ENCODE measurements around the gene AMHR2. TPM values are rescaled to one million over a fixed set of nuclear protein-coding genes. Genes with fewer than 3 reads are reported as not detected.
"Not testable (repeated sequence)": the region's sequence is repeated elsewhere in the genome, so short reads cannot be mapped to it uniquely, and the experiment has no call there.

AMHR2 gene
- total RNA-seq, 5 donors from 2014 or later (not counting 1 experiment from before 2014, with no cell fraction given), result 0.19 TPM; not detected in 4

GRCh38 chr12:53427905-53428594, 4.4 kb downstream of the AMHR2 start:
- ChIA-PET CTCF (interaction anchor here in 1 of 2 donors (0.5 kb wide), 1 partner anchor 17 kb away, joined by 3 read pairs; no protein-coding TSS in a partner anchor), POLR2A (interaction anchor here in 1 of 2 donors (0.6 kb wide), 1 partner anchor 26 kb away, joined by 3 read pairs; no protein-coding TSS in a partner anchor)
- no peak overlapping the region for H3K4me3 Mint-ChIP-seq
- Histone ChIP-seq H3K27ac (ENCODE audit: low read length) (no peak overlapping the region), H3K27me3 (replicated peaks in 1 of 2; ENCODE audit: control insufficient read depth in 2 of 2, extremely low read depth in 1 of 2, insufficient read depth in 2 of 2, low read length in 1 of 2) (peaks cover 0 to 5% of the 10 kb centered on the region in 2 experiments), H3K36me3 (ENCODE audit: control insufficient read depth in 2 of 2, extremely low read depth in 1 of 2, insufficient read depth in 1 of 2, low read length in 1 of 2) (no peaks in the 10 kb centered on the region), H3K4me1 (ENCODE audit: control insufficient read depth in 1 of 2, extremely low read depth in 1 of 2, insufficient read depth in 2 of 2, low read length in 2 of 2) (no peaks in the 10 kb centered on the region), H3K9me3 (no peaks in the 10 kb centered on the region), H3K4me3 (ENCODE audit: control insufficient read depth in 1 of 2, extremely low read depth in 1 of 2, low read length in 1 of 2) (no peak overlapping the region)
- peaks cover 0 to 4% (median 4%) of the 10 kb centered on the region in 3 donors for H3K4me1 Mint-ChIP-seq
- no peaks in the 10 kb centered on the region for H3K9me3 Mint-ChIP-seq
- DNase-seq, result no peak
- peak overlapping the region in 1 of 2 donors; percentile 5 for H3K27ac Mint-ChIP-seq
- H3K27me3 Mint-ChIP-seq, result no peaks in the 10 kb centered on the region
- H3K36me3 Mint-ChIP-seq, result no peaks in the 10 kb centered on the region
- ATAC-seq (replicated peaks in 1 of 4), result peak in 3 of 4 experiments; percentile 62 to 81 (median 65)
- 80% methylated on average over 1 of the region's 7 CpGs for WGBS (ENCODE audit: insufficient coverage)

- Histone ChIP-seq H3K9me3 (no peaks in the 10 kb centered on the region), H3K4me1 (ENCODE audit: control insufficient read depth in 1 of 2, extremely low read depth in 1 of 2, insufficient read depth in 2 of 2, low read length in 2 of 2) (no peaks in the 10 kb centered on the region), H3K4me3 (ENCODE audit: control insufficient read depth in 1 of 2, extremely low read depth in 1 of 2, low read length in 1 of 2) (no peak overlapping the region), H3K36me3 (ENCODE audit: control insufficient read depth in 2 of 2, extremely low read depth in 1 of 2, insufficient read depth in 1 of 2, low read length in 1 of 2) (no peaks in the 10 kb centered on the region), H3K27ac (ENCODE audit: low read length) (no peak overlapping the region), H3K27me3 (replicated peaks in 1 of 2; ENCODE audit: control insufficient read depth in 2 of 2, extremely low read depth in 1 of 2, insufficient read depth in 2 of 2, low read length in 1 of 2) (peaks cover 0 to 6% of the 10 kb centered on the region in 2 experiments)
- CTCF ChIA-PET, result no interaction called here
- no peak for ATAC-seq (replicated peaks in 1 of 4)
- Mint-ChIP-seq H3K27ac (no peak overlapping the region), H3K9me3 (no peaks in the 10 kb centered on the region), H3K4me3 (no peak overlapping the region), H3K36me3 (no peaks in the 10 kb centered on the region), H3K27me3 (no peaks in the 10 kb centered on the region), H3K4me1 (peaks cover 0 to 4% (median 4%) of the 10 kb centered on the region in 3 donors)
- POLR2A ChIA-PET, result no interaction called here
- 79% methylated on average over 2 of the region's 7 CpGs for WGBS (ENCODE audit: insufficient coverage)
- DNase-seq, result no peak
Measured at GRCh38 chr12:53428741-53429140, 5.1 kb downstream of the AMHR2 start.

GRCh38 chr12:53430116-53430515, 6.5 kb downstream of the AMHR2 start:
- no peak overlapping the region for H3K27ac ChIP-seq (ENCODE audit: low read length)
- no peak overlapping the region for H3K4me3 ChIP-seq (ENCODE audit: control insufficient read depth in 1 of 2, extremely low read depth in 1 of 2, low read length in 1 of 2)
- H3K27me3 Mint-ChIP-seq, result no peaks in the 10 kb centered on the region
- WGBS (ENCODE audit: insufficient coverage), result 89% methylated on average over 2 of the region's 5 CpGs
- H3K27me3 ChIP-seq (replicated peaks in 1 of 2; ENCODE audit: control insufficient read depth in 2 of 2, extremely low read depth in 1 of 2, insufficient read depth in 2 of 2, low read length in 1 of 2), result peaks cover 0 to 6% of the 10 kb centered on the region in 2 experiments
- peaks cover 0 to 4% (median 4%) of the 10 kb centered on the region in 3 donors for H3K4me1 Mint-ChIP-seq
- ATAC-seq (replicated peaks in 1 of 4) (no peak), DNase-seq (no peak)
- H3K9me3 Mint-ChIP-seq, result no peaks in the 10 kb centered on the region
- no peak overlapping the region for H3K4me3 Mint-ChIP-seq
- H3K9me3 ChIP-seq, result no peaks in the 10 kb centered on the region
- CTCF ChIA-PET, result no interaction called here
- no peaks in the 10 kb centered on the region for H3K36me3 Mint-ChIP-seq
- POLR2A ChIA-PET, result no interaction called here
- H3K4me1 ChIP-seq (ENCODE audit: control insufficient read depth in 1 of 2, extremely low read depth in 1 of 2, insufficient read depth in 2 of 2, low read length in 2 of 2), result no peaks in the 10 kb centered on the region
- no peaks in the 10 kb centered on the region for H3K36me3 ChIP-seq (ENCODE audit: control insufficient read depth in 2 of 2, extremely low read depth in 1 of 2, insufficient read depth in 1 of 2, low read length in 1 of 2)
- no peak overlapping the region for H3K27ac Mint-ChIP-seq

GRCh38 chr12:53431187-53431586, 7.5 kb downstream of the AMHR2 start:
- DNase-seq, result no peak
- H3K9me3 ChIP-seq, result no peaks in the 10 kb centered on the region
- H3K4me1 ChIP-seq (ENCODE audit: control insufficient read depth in 1 of 2, extremely low read depth in 1 of 2, insufficient read depth in 2 of 2, low read length in 2 of 2), result no peaks in the 10 kb centered on the region
- ChIA-PET CTCF (no interaction called here), POLR2A (no interaction called here)
- no peaks in the 10 kb centered on the region for H3K36me3 Mint-ChIP-seq
- H3K4me3 ChIP-seq (ENCODE audit: control insufficient read depth in 1 of 2, extremely low read depth in 1 of 2, low read length in 1 of 2), result no peak overlapping the region
- ATAC-seq (replicated peaks in 1 of 4), result no peak
- no peak overlapping the region for H3K27ac ChIP-seq (ENCODE audit: low read length)
- no peaks in the 10 kb centered on the region for H3K36me3 ChIP-seq (ENCODE audit: control insufficient read depth in 2 of 2, extremely low read depth in 1 of 2, insufficient read depth in 1 of 2, low read length in 1 of 2)
- no peaks in the 10 kb centered on the region for H3K9me3 Mint-ChIP-seq
- no peak overlapping the region for H3K27ac Mint-ChIP-seq
- 70% methylated on average over 3 of the region's 7 CpGs for WGBS (ENCODE audit: insufficient coverage)
- H3K4me1 Mint-ChIP-seq, result peaks cover 0 to 4% (median 4%) of the 10 kb centered on the region in 3 donors
- H3K4me3 Mint-ChIP-seq, result no peak overlapping the region
- H3K27me3 ChIP-seq (replicated peaks in 1 of 2; ENCODE audit: control insufficient read depth in 2 of 2, extremely low read depth in 1 of 2, insufficient read depth in 2 of 2, low read length in 1 of 2), result peaks cover 0 to 4% of the 10 kb centered on the region in 2 experiments
- H3K27me3 Mint-ChIP-seq, result no peaks in the 10 kb centered on the region

- H3K27me3 Mint-ChIP-seq; H3K4me1 Mint-ChIP-seq; H3K4me1 ChIP-seq (ENCODE audit: control insufficient read depth in 1 of 2, extremely low read depth in 1 of 2, insufficient read depth in 2 of 2, low read length in 2 of 2); H3K27me3 ChIP-seq (replicated peaks in 1 of 2; ENCODE audit: control insufficient read depth in 2 of 2, extremely low read depth in 1 of 2, insufficient read depth in 2 of 2, low read length in 1 of 2); H3K4me3 ChIP-seq (ENCODE audit: control insufficient read depth in 1 of 2, extremely low read depth in 1 of 2, low read length in 1 of 2); DNase-seq; H3K36me3 ChIP-seq (ENCODE audit: control insufficient read depth in 2 of 2, extremely low read depth in 1 of 2, insufficient read depth in 1 of 2, low read length in 1 of 2); H3K9me3 ChIP-seq; ATAC-seq (replicated peaks in 1 of 4); H3K36me3 Mint-ChIP-seq; H3K27ac Mint-ChIP-seq; POLR2A ChIA-PET; H3K9me3 Mint-ChIP-seq; H3K4me3 Mint-ChIP-seq; H3K27ac ChIP-seq (ENCODE audit: low read length): not testable (repeated sequence)
- no CpG with 5 or more reads among the region's 9 CpGs for WGBS (ENCODE audit: insufficient coverage)
- CTCF ChIA-PET, result interaction anchor here in 1 of 2 donors (0.6 kb wide), 2 partner anchors 287 to 1005 kb away, joined by 3 to 5 read pairs; no protein-coding TSS in a partner anchor
Measured at GRCh38 chr12:53435326-53435725, 11.7 kb downstream of the AMHR2 start.

GRCh38 chr12:53439582-53439981, 15.9 kb downstream of the AMHR2 start:
- not testable (repeated sequence) for ATAC-seq (replicated peaks in 1 of 4); DNase-seq; H3K27me3 Mint-ChIP-seq; H3K27ac Mint-ChIP-seq; H3K27ac ChIP-seq (ENCODE audit: low read length); H3K27me3 ChIP-seq (replicated peaks in 1 of 2; ENCODE audit: control insufficient read depth in 2 of 2, extremely low read depth in 1 of 2, insufficient read depth in 2 of 2, low read length in 1 of 2); H3K4me3 ChIP-seq (ENCODE audit: control insufficient read depth in 1 of 2, extremely low read depth in 1 of 2, low read length in 1 of 2); H3K9me3 ChIP-seq; H3K4me3 Mint-ChIP-seq; H3K9me3 Mint-ChIP-seq
- peaks cover 5 to 10% of the 10 kb centered on the region in 2 donors for H3K36me3 ChIP-seq (ENCODE audit: control insufficient read depth in 2 of 2, extremely low read depth in 1 of 2, insufficient read depth in 1 of 2, low read length in 1 of 2)
- Mint-ChIP-seq H3K36me3 (peaks cover 12% of the 10 kb centered on the region), H3K4me1 (peaks cover 23 to 36% (median 32%) of the 10 kb centered on the region in 3 donors)
- H3K4me1 ChIP-seq (ENCODE audit: control insufficient read depth in 1 of 2, extremely low read depth in 1 of 2, insufficient read depth in 2 of 2, low read length in 2 of 2), result peaks cover 11 to 30% of the 10 kb centered on the region in 2 experiments
- POLR2A ChIA-PET, result interaction anchor here in 1 of 2 donors (0.6 to 1.7 kb wide), 3 partner anchors 60 to 66 kb away, joined by 3 to 11 read pairs (median 7); partner anchors contain the start of genes SP1 and TARBP2
- CTCF ChIA-PET, result interaction anchor here (0.6 to 1.6 kb wide), 3 partner anchors 39 to 116 kb away, joined by 3 to 4 read pairs (median 3); no protein-coding TSS in a partner anchor

All from T-cell (primary cell).